GM21786 (cell line): ENCODE results near the gene KCNQ1OT1.
A peak's percentile ranks its signal among the peaks of the same experiment; 100 is the strongest.

Experiments
- ATAC-seq: cut with Tn5 transposase; IDR thresholded peaks from one replicate; pipeline ENCODE4 v1.9.1; 2021; ENCODE audit not compliant: unreplicated experiment

The KCNQ1OT1 gene

GRCh38 chr11:2703363-2704141, 3.8 kb upstream of the KCNQ1OT1 start:
- ATAC-seq = no peak

GRCh38 chr11:2702771-2703362, 3.1 kb upstream of the KCNQ1OT1 start:
- no peak for ATAC-seq

GRCh38 chr11:2701898-2702434, 2.2 kb upstream of the KCNQ1OT1 start:
- ATAC-seq = no peak

- ATAC-seq = no peak
Observed at GRCh38 chr11:2701230-2701629, 1.4 kb upstream of the KCNQ1OT1 start.

- ATAC-seq = peak; percentile 34
Observed at GRCh38 chr11:2700415-2701211, 819 bp upstream of the KCNQ1OT1 start.

- no peak for ATAC-seq
Observed at GRCh38 chr11:2699185-2699530, 636 bp downstream of the KCNQ1OT1 start.

- ATAC-seq = no peak
Observed at GRCh38 chr11:2698386-2699184, 1.2 kb downstream of the KCNQ1OT1 start.

GRCh38 chr11:2697866-2698265, 1.9 kb downstream of the KCNQ1OT1 start:
- ATAC-seq = no peak

- ATAC-seq = no peak
Observed at GRCh38 chr11:2696455-2696854, 3.3 kb downstream of the KCNQ1OT1 start.

GRCh38 chr11:2694995-2695939, 4.5 kb downstream of the KCNQ1OT1 start:
- no peak for ATAC-seq

- no peak for ATAC-seq
Observed at GRCh38 chr11:2694495-2694894, 5.3 kb downstream of the KCNQ1OT1 start.

GRCh38 chr11:2693271-2694261, 6.2 kb downstream of the KCNQ1OT1 start:
- ATAC-seq = no peak

GRCh38 chr11:2691991-2692875, 7.6 kb downstream of the KCNQ1OT1 start:
- ATAC-seq = no peak

- ATAC-seq = no peak
Observed at GRCh38 chr11:2691355-2691761, 8.4 kb downstream of the KCNQ1OT1 start.

- ATAC-seq = no peak
Observed at GRCh38 chr11:2690596-2691354, 9.0 kb downstream of the KCNQ1OT1 start.

GRCh38 chr11:2689651-2690575, 9.9 kb downstream of the KCNQ1OT1 start:
- ATAC-seq = no peak
